CD8-positive, alpha-beta memory T cell (primary cell): Measurements from ENCODE around the gene SLC28A1. TPM values are rescaled to one million over a fixed set of nuclear protein-coding genes. Genes with fewer than 3 reads are reported as not detected.

Experiments used
- CTCF ChIA-PET: fragments of 350-600 bp; sonication (Branson Sonifier 250); formaldehyde crosslinking; loops from one replicate; lab custom pipeline; 2021; ENCODE audit warnings: antibody characterized with exemption; lab: Charles Lee
- POLR2A ChIA-PET: fragments of 350-600 bp; sonication (Branson Sonifier 250); formaldehyde crosslinking; loops from one replicate; lab custom pipeline; 2021; ENCODE audit warnings: antibody characterized with exemption; lab: Charles Lee
- DNase-seq, 5 donors: peaks; one replicate each; pipeline versions ENCODE4 v3.0.0 to v3.0.0-alpha.2; 2020 to 2022; ENCODE audit warnings: mixed read lengths in 1 of 5
- H3K27ac ChIP-seq: one replicate; pipeline ENCODE4 v1.7.0; 2013; ENCODE audit warnings: low read depth, mild to moderate bottlenecking, low read length, moderate library complexity
- H3K27me3 ChIP-seq: 2 replicates; pipeline ENCODE4 v1.7.0; 2013; ENCODE audit warnings: low read length, mild to moderate bottlenecking; ENCODE audit not compliant: insufficient read depth, poor library complexity, severe bottlenecking
- H3K36me3 ChIP-seq: 2 replicates; pipeline ENCODE4 v1.7.0; 2013; ENCODE audit warnings: mild to moderate bottlenecking, low read length, moderate library complexity; ENCODE audit not compliant: insufficient read depth
- H3K4me1 ChIP-seq: 2 replicates; pipeline ENCODE4 v1.7.0; 2013; ENCODE audit warnings: mild to moderate bottlenecking, low read length, moderate library complexity; ENCODE audit not compliant: insufficient read depth
- H3K4me3 ChIP-seq: 2 replicates; pipeline ENCODE4 v1.7.0; 2013; ENCODE audit warnings: mild to moderate bottlenecking, low read length
- H3K9me3 ChIP-seq: 2 replicates; pipeline ENCODE4 v1.7.0; 2013; ENCODE audit warnings: mild to moderate bottlenecking, low read length
- H3K27ac Mint-ChIP-seq, 8 donors: one replicate each; pipeline ENCODE4 v1.8.0; 2020 to 2021; ENCODE audit warnings: mixed read lengths in 8 of 8, mild to moderate bottlenecking in 6 of 8, inconsistent platforms in 3 of 8, moderate library complexity in 3 of 8
- H3K27me3 Mint-ChIP-seq, 2 donors: one replicate each; pipeline ENCODE4 v1.8.0; 2020 to 2021; ENCODE audit warnings: mixed read lengths in 2 of 2, mild to moderate bottlenecking in 1 of 2, moderate library complexity in 1 of 2
- H3K36me3 Mint-ChIP-seq, 3 donors: one replicate each; pipeline ENCODE4 v1.8.0; 2020 to 2021; ENCODE audit warnings: mixed read lengths in 3 of 3, inconsistent platforms in 1 of 3, mild to moderate bottlenecking in 1 of 3
- H3K4me1 Mint-ChIP-seq, 3 donors: one replicate each; pipeline ENCODE4 v1.8.0; 2020 to 2021; ENCODE audit warnings: mixed read lengths in 3 of 3, inconsistent platforms in 1 of 3, mild to moderate bottlenecking in 1 of 3
- H3K4me3 Mint-ChIP-seq, 7 donors: one replicate each; pipeline ENCODE4 v1.8.0; 2020 to 2021; ENCODE audit warnings: mixed read lengths in 7 of 7, mild to moderate bottlenecking in 6 of 7, moderate library complexity in 4 of 7, inconsistent platforms in 2 of 7
- H3K9me3 Mint-ChIP-seq, 5 donors: one replicate each; pipeline ENCODE4 v1.8.0; 2020 to 2022; ENCODE audit warnings: mixed read lengths in 5 of 5, mild to moderate bottlenecking in 3 of 5, moderate library complexity in 2 of 5, inconsistent platforms in 1 of 5
- polyA plus RNA-seq: library from polyadenylated mRNA; unstranded; fragments of 300-500 nt; fragmentation: Illumina TruSeq; gene quantifications from one replicate; pipeline ENCODE4 v1.2.3, GENCODE V29; 2021
- total RNA-seq, 2 experiments: library from RNA; stranded (reverse); gene quantifications; one replicate each; pipeline ENCODE4 v1.2.3, GENCODE V29; 2021

Gene SLC28A1
- total and polyA plus RNA-seq, 3 experiments from 2014 or later: not detected

GRCh38 chr15:84889313-84889990, 5.0 kb downstream of the SLC28A1 start:
- H3K36me3 Mint-ChIP-seq: no peaks in the 10 kb centered on the region
- H3K4me3 Mint-ChIP-seq: no peak overlapping the region
- Histone ChIP-seq H3K9me3 (no peaks in the 10 kb centered on the region), H3K4me1 (no peaks in the 10 kb centered on the region), H3K4me3 (no peak overlapping the region), H3K27ac (no peak overlapping the region), H3K36me3 (no peaks in the 10 kb centered on the region), H3K27me3 (no peaks in the 10 kb centered on the region)
- peaks cover 1 to 19% of the 10 kb centered on the region in 2 donors for H3K27me3 Mint-ChIP-seq
- DNase-seq: no peak
- H3K9me3 Mint-ChIP-seq: no peaks in the 10 kb centered on the region
- ChIA-PET POLR2A (no interaction called here), CTCF (no interaction called here)
- H3K27ac Mint-ChIP-seq: no peak overlapping the region
- no peaks in the 10 kb centered on the region for H3K4me1 Mint-ChIP-seq

DNA sequence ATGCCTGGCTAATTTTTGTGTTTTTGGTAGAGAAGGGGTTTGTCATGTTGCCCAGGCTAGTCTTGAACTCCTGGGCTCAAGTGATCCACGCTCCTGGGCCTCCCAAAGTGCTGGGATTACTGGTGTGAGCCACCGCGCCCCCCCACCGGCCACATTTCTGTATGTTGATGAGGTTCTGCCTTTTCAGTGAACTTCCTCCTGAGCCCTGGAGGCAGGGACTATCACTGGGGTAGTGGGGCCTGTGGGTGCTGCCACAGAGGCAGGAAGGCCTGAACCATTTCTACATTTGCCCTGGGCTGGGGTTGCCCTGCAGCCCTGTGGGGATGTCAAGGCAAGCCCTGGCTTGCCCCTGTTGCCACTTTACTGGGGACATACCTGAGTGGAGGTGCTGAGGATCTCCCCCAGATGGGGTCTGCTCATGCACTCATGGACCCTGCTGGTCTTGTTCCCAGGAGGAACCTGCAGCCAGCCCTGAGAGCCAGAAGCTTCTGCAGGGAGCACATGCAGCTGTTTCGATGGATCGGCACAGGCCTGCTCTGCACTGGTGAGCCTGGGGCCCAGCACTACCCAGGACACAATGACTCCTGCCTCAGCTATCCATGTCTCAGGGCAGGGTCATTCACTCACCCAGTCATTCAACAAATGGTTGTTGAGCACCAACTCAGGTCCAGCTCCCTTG, 5.7 kb downstream of the SLC28A1 start:
- Mint-ChIP-seq H3K36me3 (no peaks in the 10 kb centered on the region), H3K4me1 (no peaks in the 10 kb centered on the region), H3K4me3 (no peak overlapping the region), H3K9me3 (no peaks in the 10 kb centered on the region), H3K27me3 (peaks cover 1 to 18% of the 10 kb centered on the region in 2 donors), H3K27ac (no peak overlapping the region)
- H3K27ac ChIP-seq: no peak overlapping the region
- no peaks in the 10 kb centered on the region for H3K27me3 ChIP-seq
- no peak for DNase-seq
- ChIA-PET CTCF (no interaction called here), POLR2A (no interaction called here)
- H3K4me1 ChIP-seq: no peaks in the 10 kb centered on the region
- H3K36me3 ChIP-seq: no peaks in the 10 kb centered on the region
- no peak overlapping the region for H3K4me3 ChIP-seq
- H3K9me3 ChIP-seq: no peaks in the 10 kb centered on the region

DNA sequence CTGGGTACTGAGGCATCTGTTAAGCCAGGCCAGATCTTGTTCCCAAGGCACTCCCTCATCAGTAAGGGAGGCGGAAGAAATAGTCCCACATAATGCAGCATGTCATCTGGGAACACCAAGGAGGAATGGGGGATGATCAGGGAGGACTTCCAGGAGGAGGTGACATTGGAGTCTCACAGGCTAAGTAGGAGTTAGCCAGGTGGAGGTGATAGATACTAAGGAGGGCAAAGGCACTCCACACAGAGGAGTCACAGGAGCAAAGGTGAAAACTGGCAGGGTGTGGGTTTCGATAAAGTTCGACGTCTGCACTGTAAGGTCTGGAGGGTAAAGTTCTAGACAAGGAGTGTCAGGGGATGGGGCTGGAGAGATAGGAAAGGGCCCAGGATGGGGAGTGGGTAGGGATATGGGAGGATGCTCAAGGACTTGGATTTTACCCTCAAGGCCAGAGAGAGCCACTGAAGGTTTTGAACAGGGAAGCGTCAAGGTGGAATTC, 6.3 kb downstream of the SLC28A1 start:
- no peaks in the 10 kb centered on the region for H3K4me1 ChIP-seq
- peaks cover 1 to 18% of the 10 kb centered on the region in 2 donors for H3K27me3 Mint-ChIP-seq
- H3K36me3 Mint-ChIP-seq: no peaks in the 10 kb centered on the region
- H3K27me3 ChIP-seq: no peaks in the 10 kb centered on the region
- H3K4me3 ChIP-seq: no peak overlapping the region
- no peaks in the 10 kb centered on the region for H3K4me1 Mint-ChIP-seq
- CTCF ChIA-PET: no interaction called here
- POLR2A ChIA-PET: no interaction called here
- no peak overlapping the region for H3K27ac ChIP-seq
- no peak overlapping the region for H3K4me3 Mint-ChIP-seq
- no peak overlapping the region for H3K27ac Mint-ChIP-seq
- no peak for DNase-seq
- no peaks in the 10 kb centered on the region for H3K9me3 ChIP-seq
- H3K36me3 ChIP-seq: no peaks in the 10 kb centered on the region
- no peaks in the 10 kb centered on the region for H3K9me3 Mint-ChIP-seq

DNA sequence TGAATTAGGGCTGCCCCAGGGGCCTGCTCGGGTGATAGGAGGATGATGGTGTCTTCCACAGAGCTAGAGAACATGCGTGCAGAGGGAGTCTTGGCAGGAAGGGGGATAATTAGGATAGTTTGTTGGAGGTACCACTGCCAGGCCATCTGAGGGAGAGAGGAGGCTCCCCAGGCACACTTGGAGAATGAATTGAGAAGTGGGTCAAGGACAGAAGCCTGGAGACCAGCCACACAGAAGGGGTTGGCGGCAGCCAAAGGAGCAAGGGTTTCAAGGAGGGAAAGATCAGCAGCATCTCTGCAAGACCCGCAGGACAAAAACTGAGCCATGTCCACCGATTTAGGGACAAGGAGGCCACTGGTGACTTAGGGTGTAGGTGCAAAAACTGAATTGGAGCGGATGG, 6.9 kb downstream of the SLC28A1 start:
- H3K27me3 Mint-ChIP-seq: peaks cover 1 to 23% of the 10 kb centered on the region in 2 donors
- Histone ChIP-seq H3K4me1 (no peaks in the 10 kb centered on the region), H3K36me3 (no peaks in the 10 kb centered on the region), H3K27me3 (no peaks in the 10 kb centered on the region), H3K27ac (no peak overlapping the region), H3K9me3 (no peaks in the 10 kb centered on the region), H3K4me3 (no peak overlapping the region)
- H3K27ac Mint-ChIP-seq: no peak overlapping the region
- H3K4me1 Mint-ChIP-seq: no peaks in the 10 kb centered on the region
- H3K9me3 Mint-ChIP-seq: no peaks in the 10 kb centered on the region
- ChIA-PET POLR2A (no interaction called here), CTCF (no interaction called here)
- H3K4me3 Mint-ChIP-seq: peak overlapping the region in 1 of 7 donors; percentile 40
- DNase-seq: no peak
- H3K36me3 Mint-ChIP-seq: peaks cover 0 to 3% (median 0%) of the 10 kb centered on the region in 3 donors

DNA sequence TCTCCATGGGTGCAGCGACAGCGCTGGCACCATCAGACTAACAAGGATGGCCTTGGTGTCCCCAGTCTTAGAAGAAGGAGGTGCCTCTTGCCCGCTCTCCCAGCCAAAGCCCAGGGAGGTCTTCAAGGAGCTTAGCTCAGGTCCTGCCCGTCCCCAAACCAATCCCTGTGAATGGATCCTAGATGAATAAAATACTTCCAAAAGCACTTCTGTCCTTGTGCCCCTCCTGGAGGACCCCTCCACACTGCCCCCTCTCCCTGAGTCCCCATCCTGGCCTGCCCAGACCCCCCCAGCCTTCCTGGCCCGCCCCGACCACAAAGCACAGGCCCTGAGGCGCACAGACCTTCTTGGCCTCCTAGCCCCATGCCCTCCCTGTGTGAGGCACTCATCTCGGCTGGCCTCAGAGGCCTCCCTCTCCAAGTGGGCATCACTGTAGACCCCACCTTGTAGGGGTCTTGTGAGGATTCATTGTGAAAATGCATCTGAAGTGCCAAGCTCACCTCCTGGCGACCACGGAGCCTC, 8.4 kb downstream of the SLC28A1 start:
- Mint-ChIP-seq H3K27ac (no peak overlapping the region), H3K27me3 (peaks cover 0 to 23% of the 10 kb centered on the region in 2 donors), H3K4me3 (no peak overlapping the region), H3K4me1 (no peaks in the 10 kb centered on the region), H3K9me3 (no peaks in the 10 kb centered on the region), H3K36me3 (peaks cover 0 to 3% (median 0%) of the 10 kb centered on the region in 3 donors)
- no peaks in the 10 kb centered on the region for H3K27me3 ChIP-seq
- no peak for DNase-seq
- CTCF ChIA-PET: no interaction called here
- no peak overlapping the region for H3K4me3 ChIP-seq
- no peak overlapping the region for H3K27ac ChIP-seq
- no peaks in the 10 kb centered on the region for H3K4me1 ChIP-seq
- H3K9me3 ChIP-seq: no peaks in the 10 kb centered on the region
- no peaks in the 10 kb centered on the region for H3K36me3 ChIP-seq
- POLR2A ChIA-PET: no interaction called here

GRCh38 chr15:84893607-84894006, 9.1 kb downstream of the SLC28A1 start:
- no peaks in the 10 kb centered on the region for H3K9me3 ChIP-seq
- CTCF ChIA-PET: no interaction called here
- H3K27ac ChIP-seq: no peak overlapping the region
- H3K36me3 ChIP-seq: no peaks in the 10 kb centered on the region
- H3K4me1 Mint-ChIP-seq: no peaks in the 10 kb centered on the region
- POLR2A ChIA-PET: no interaction called here
- H3K27ac Mint-ChIP-seq: no peak overlapping the region
- no peak for DNase-seq
- H3K27me3 ChIP-seq: no peaks in the 10 kb centered on the region
- H3K4me1 ChIP-seq: no peaks in the 10 kb centered on the region
- peaks cover 0 to 23% of the 10 kb centered on the region in 2 donors for H3K27me3 Mint-ChIP-seq
- H3K4me3 Mint-ChIP-seq: no peak overlapping the region
- no peaks in the 10 kb centered on the region for H3K9me3 Mint-ChIP-seq
- peaks cover 0 to 3% (median 0%) of the 10 kb centered on the region in 3 donors for H3K36me3 Mint-ChIP-seq
- H3K4me3 ChIP-seq: no peak overlapping the region

DNA sequence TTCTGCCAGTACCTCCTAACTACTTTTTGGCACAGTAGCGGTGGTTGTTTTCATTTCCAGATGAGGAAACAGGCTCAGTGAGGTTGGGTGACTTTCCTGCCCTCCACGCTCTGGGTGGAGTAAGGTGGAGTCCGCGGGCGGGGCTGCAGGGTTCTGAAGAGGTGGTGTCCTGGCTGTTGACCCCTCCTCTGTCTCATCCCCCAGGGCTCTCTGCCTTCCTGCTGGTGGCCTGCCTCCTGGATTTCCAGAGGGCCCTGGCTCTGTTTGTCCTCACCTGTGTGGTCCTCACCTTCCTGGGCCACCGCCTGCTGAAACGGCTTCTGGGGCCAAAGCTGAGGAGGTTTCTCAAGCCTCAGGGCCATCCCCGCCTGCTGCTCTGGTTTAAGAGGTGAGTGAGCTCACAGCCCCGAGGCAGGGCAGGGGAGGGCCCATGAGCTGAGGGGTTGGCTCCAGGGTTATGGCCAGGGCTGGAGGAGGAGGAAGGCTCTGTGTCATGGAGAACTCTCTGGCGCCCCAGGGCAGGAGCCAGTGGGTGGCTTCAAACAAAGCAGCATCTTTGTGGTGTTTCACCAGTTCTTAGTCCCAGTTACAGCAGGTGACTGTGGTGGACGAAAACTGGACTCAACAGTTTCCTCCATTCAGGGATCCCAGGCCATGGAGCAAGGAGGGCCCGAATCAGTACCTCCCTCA, 10.4 kb downstream of the SLC28A1 start:
- H3K4me1 Mint-ChIP-seq: no peaks in the 10 kb centered on the region
- no peaks in the 10 kb centered on the region for H3K27me3 ChIP-seq
- no peak overlapping the region for H3K4me3 ChIP-seq
- H3K4me3 Mint-ChIP-seq: no peak overlapping the region
- H3K4me1 ChIP-seq: no peaks in the 10 kb centered on the region
- H3K36me3 ChIP-seq: no peaks in the 10 kb centered on the region
- CTCF ChIA-PET: no interaction called here
- H3K27ac ChIP-seq: no peak overlapping the region
- H3K36me3 Mint-ChIP-seq: peaks cover 0 to 3% (median 0%) of the 10 kb centered on the region in 3 donors
- H3K27me3 Mint-ChIP-seq: peaks cover 4 to 23% of the 10 kb centered on the region in 2 donors
- H3K9me3 ChIP-seq: no peaks in the 10 kb centered on the region
- DNase-seq: no peak
- POLR2A ChIA-PET: no interaction called here
- peaks cover 0 to 7% (median 2%) of the 10 kb centered on the region in 5 donors for H3K9me3 Mint-ChIP-seq
- H3K27ac Mint-ChIP-seq: no peak overlapping the region

- Mint-ChIP-seq H3K27me3 (peaks cover 4 to 8% of the 10 kb centered on the region in 2 donors), H3K4me3 (no peak overlapping the region), H3K27ac (no peak overlapping the region), H3K36me3 (peaks cover 0 to 7% (median 0%) of the 10 kb centered on the region in 3 donors), H3K9me3 (peaks cover 0 to 7% (median 2%) of the 10 kb centered on the region in 5 donors), H3K4me1 (no peaks in the 10 kb centered on the region)
- DNase-seq: no peak
- H3K27me3 ChIP-seq: no peaks in the 10 kb centered on the region
- H3K36me3 ChIP-seq: no peaks in the 10 kb centered on the region
- ChIA-PET CTCF (no interaction called here), POLR2A (no interaction called here)
- H3K4me3 ChIP-seq: no peak overlapping the region
- H3K27ac ChIP-seq: no peak overlapping the region
- no peaks in the 10 kb centered on the region for H3K9me3 ChIP-seq
- no peaks in the 10 kb centered on the region for H3K4me1 ChIP-seq
These were observed 14.3 kb downstream of the SLC28A1 start for GRCh38 chr15:84898761-84899160.
